RWPE2 (cell line): ENCODE results near the gene FNIP1.
"Not testable (repeated sequence)": the region's sequence is repeated elsewhere in the genome, so short reads cannot be mapped to it uniquely, and the experiment has no call there.

ENCODE experiments used
- ATAC-seq: fragments of 200-7000 bp; cut with Tn5 transposase; 3 replicates; pipeline ENCODE4 v1.9.1; 2021; ENCODE audit warnings: low read depth
- DNase-seq: peaks from one replicate; pipeline ENCODE4 v3.0.0-alpha.2; 2020; ENCODE audit warnings: low spot score
- H3K27ac ChIP-seq: fragments of 450-650 bp; 2 replicates; pipeline ENCODE4 v1.5.1; 2017; ENCODE audit warnings: mild to moderate bottlenecking; ENCODE audit not compliant: poor library complexity, severe bottlenecking
- H3K27me3 ChIP-seq: fragments of 250-450 bp; sonication (Bioruptor Pico); 2 replicates; pipeline ENCODE4 v1.5.1; 2021; ENCODE audit warnings: mild to moderate bottlenecking, moderate library complexity; ENCODE audit not compliant: insufficient read depth, poor library complexity, severe bottlenecking
- H3K36me3 ChIP-seq: fragments of 250-450 bp; sonication (Bioruptor Pico); 2 replicates; pipeline ENCODE4 v1.5.1; 2020; ENCODE audit warnings: low read depth, mild to moderate bottlenecking, moderate library complexity
- H3K4me1 ChIP-seq: fragments of 250-450 bp; sonication (Bioruptor Pico); 2 replicates; pipeline ENCODE4 v1.5.1; 2021; ENCODE audit warnings: mild to moderate bottlenecking, moderate library complexity; ENCODE audit not compliant: insufficient read depth, poor library complexity, severe bottlenecking
- H3K4me3 ChIP-seq: fragments of 250-450 bp; sonication (Bioruptor Pico); 2 replicates; pipeline ENCODE4 v1.5.1; 2021; ENCODE audit warnings: mild to moderate bottlenecking, moderate library complexity; ENCODE audit not compliant: severe bottlenecking
- H3K9me3 ChIP-seq: fragments of 250-450 bp; sonication (Bioruptor Pico); 2 replicates; pipeline ENCODE4 v1.5.1; 2021; ENCODE audit warnings: mild to moderate bottlenecking, moderate library complexity; ENCODE audit not compliant: severe bottlenecking
- TF ChIP-seq, protein P1 (sequence below): fragments of 450-650 bp; IDR thresholded peaks from one replicate; pipeline ENCODE4 v1.5.1; 2017; ENCODE audit warnings: mild to moderate bottlenecking, moderate library complexity; ENCODE audit not compliant: poor library complexity, severe bottlenecking

The FNIP1 gene

DNA sequence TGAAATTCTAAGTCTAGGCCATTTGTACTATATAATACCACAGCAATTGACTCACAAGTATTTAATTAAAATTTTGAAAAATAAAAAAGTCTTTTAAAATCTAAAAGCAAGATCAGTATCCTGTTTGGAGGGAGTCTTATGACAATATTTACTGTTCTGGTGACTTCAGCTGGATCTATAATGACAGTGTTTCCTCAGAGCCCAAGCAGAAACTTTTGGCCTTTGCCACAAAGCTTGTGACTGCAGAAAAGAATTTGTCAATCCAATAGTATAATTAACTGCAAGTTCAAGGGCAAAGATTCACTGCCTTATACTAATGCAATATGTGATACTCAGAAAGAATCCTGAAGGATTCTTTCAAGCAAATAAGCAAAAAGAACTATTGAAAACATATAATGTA lies 112.2 kb downstream of the FNIP1 start:
- TF ChIP-seq, protein P1, sequence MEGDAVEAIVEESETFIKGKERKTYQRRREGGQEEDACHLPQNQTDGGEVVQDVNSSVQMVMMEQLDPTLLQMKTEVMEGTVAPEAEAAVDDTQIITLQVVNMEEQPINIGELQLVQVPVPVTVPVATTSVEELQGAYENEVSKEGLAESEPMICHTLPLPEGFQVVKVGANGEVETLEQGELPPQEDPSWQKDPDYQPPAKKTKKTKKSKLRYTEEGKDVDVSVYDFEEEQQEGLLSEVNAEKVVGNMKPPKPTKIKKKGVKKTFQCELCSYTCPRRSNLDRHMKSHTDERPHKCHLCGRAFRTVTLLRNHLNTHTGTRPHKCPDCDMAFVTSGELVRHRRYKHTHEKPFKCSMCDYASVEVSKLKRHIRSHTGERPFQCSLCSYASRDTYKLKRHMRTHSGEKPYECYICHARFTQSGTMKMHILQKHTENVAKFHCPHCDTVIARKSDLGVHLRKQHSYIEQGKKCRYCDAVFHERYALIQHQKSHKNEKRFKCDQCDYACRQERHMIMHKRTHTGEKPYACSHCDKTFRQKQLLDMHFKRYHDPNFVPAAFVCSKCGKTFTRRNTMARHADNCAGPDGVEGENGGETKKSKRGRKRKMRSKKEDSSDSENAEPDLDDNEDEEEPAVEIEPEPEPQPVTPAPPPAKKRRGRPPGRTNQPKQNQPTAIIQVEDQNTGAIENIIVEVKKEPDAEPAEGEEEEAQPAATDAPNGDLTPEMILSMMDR = no peak
- no peak for DNase-seq
- Histone ChIP-seq H3K27ac (no peak overlapping the region), H3K4me3 (no peak overlapping the region), H3K4me1 (no peaks in the 10 kb centered on the region), H3K9me3 (no peaks in the 10 kb centered on the region), H3K36me3 (peaks cover 31% of the 10 kb centered on the region), H3K27me3 (no peaks in the 10 kb centered on the region)
- no peak for ATAC-seq

GRCh38 chr5:131684051-131684450 lies 112.8 kb downstream of the FNIP1 start:
- H3K27me3 ChIP-seq = no peaks in the 10 kb centered on the region
- DNase-seq (no peak), ATAC-seq (no peak)
- no peak overlapping the region for H3K4me3 ChIP-seq
- peaks cover 35% of the 10 kb centered on the region for H3K36me3 ChIP-seq
- no peaks in the 10 kb centered on the region for H3K9me3 ChIP-seq
- no peak overlapping the region for H3K27ac ChIP-seq
- TF ChIP-seq, protein P1 = no peak
- H3K4me1 ChIP-seq = no peaks in the 10 kb centered on the region

GRCh38 chr5:131682826-131683225 lies 114.0 kb downstream of the FNIP1 start:
- H3K4me1 ChIP-seq = no peaks in the 10 kb centered on the region
- H3K27me3 ChIP-seq = no peaks in the 10 kb centered on the region
- ATAC-seq = no peak
- no peak overlapping the region for H3K4me3 ChIP-seq
- TF ChIP-seq, protein P1 = no peak
- H3K9me3 ChIP-seq = no peaks in the 10 kb centered on the region
- H3K36me3 ChIP-seq = peaks cover 48% of the 10 kb centered on the region
- no peak overlapping the region for H3K27ac ChIP-seq
- DNase-seq = no peak

DNA sequence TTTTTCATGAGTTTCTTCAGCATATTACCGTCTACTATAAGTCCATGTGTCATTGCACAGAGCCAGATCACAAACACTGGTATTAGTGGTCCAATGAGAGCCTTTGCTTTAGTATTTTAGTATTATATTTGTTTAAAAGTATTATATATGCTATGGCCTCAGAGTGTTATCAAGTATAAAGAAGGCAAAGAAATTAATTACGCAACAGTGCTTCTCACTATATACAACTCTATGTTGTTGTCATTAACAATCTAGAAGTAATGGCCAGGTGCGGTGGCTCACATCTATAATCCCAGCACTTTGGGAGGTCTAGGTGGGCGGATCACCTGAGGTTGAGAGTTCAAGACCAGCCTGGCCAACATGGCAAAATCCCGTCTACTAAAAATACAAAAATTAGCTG lies 114.6 kb downstream of the FNIP1 start:
- no peak for ATAC-seq
- peaks cover 50% of the 10 kb centered on the region for H3K36me3 ChIP-seq
- H3K4me1 ChIP-seq = no peaks in the 10 kb centered on the region
- no peak overlapping the region for H3K27ac ChIP-seq
- H3K4me3 ChIP-seq = no peak overlapping the region
- TF ChIP-seq, protein P1 = no peak
- H3K27me3 ChIP-seq = no peaks in the 10 kb centered on the region
- DNase-seq = no peak
- no peaks in the 10 kb centered on the region for H3K9me3 ChIP-seq

DNA sequence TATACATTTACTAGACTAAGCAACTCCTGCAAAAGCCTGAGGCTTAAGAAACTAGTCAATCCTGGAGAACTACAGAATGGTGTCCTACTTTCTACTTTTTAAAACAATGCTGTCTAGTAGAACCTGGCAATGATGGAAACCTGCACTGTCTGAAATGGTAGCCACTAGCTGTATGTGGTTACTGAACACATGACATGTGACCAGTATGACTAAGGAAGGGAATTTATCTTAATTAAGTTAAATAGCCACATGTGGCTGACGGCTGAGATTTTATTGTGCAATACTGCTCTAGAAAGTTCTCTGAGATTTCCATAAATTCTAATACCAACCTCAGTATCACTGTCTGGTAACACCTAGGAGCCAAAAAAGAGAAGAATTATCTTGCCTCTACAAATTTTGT lies 116.9 kb downstream of the FNIP1 start:
- Histone ChIP-seq H3K36me3 (peaks cover 65% of the 10 kb centered on the region), H3K4me3 (no peak overlapping the region), H3K9me3 (no peaks in the 10 kb centered on the region), H3K27ac (no peak overlapping the region), H3K4me1 (no peaks in the 10 kb centered on the region), H3K27me3 (no peaks in the 10 kb centered on the region)
- ATAC-seq (no peak), DNase-seq (no peak)
- TF ChIP-seq, protein P1 = no peak

DNA sequence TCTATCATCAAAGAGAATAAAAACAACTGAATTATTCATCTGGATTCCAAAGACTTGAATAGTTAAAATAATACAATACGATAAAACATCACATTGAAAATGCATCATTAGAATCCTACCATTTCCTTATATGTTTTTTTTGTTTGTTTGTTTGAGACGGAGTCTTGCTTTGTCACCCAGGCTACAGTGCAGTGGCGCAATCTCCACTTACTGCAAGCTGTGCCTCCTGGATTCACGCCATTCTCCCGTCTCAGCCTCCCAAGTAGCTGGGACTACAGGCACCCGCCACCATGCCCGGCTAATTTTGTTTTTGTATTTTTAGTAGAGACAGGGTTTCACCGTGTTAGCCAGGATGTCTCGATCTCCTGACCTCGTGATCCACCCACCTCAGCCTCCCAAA lies 118.5 kb downstream of the FNIP1 start:
- peaks cover 65% of the 10 kb centered on the region for H3K36me3 ChIP-seq
- not testable (repeated sequence) for DNase-seq, H3K27ac ChIP-seq, H3K4me1 ChIP-seq, H3K9me3 ChIP-seq, ATAC-seq, H3K4me3 ChIP-seq, H3K27me3 ChIP-seq
